B cell (primary cell): Measurements from ENCODE around the gene DENND1A. TPM values are rescaled to one million over a fixed set of nuclear protein-coding genes. Genes with fewer than 3 reads are reported as not detected.

Experiments
- ATAC-seq: fragments of 200-7000 bp; cut with Tn5 transposase; one replicate; pipeline ENCODE4 v1.10.0; 2021; ENCODE audit warnings: low read depth, mild to moderate bottlenecking, moderate number of reproducible peaks, moderate library complexity
- CTCF ChIA-PET: fragments of 350-600 bp; sonication (Branson Sonifier 250); formaldehyde crosslinking; loops from one replicate; lab custom pipeline; 2021; ENCODE audit warnings: antibody characterized with exemption, inconsistent platforms; lab: Charles Lee
- POLR2A ChIA-PET: fragments of 350-600 bp; sonication (Branson Sonifier 250); formaldehyde crosslinking; loops from one replicate; lab custom pipeline; 2021; ENCODE audit warnings: antibody characterized with exemption; lab: Charles Lee
- DNase-seq: peaks from one replicate; pipeline ENCODE4 v3.0.0; 2013
- H2AFZ ChIP-seq: 2 replicates; pipeline ENCODE4 v1.6.1; 2012; ENCODE audit warnings: mild to moderate bottlenecking, low read depth, low read length; ENCODE audit not compliant: insufficient read depth, poor library complexity, severe bottlenecking
- H3K27ac ChIP-seq, 2 donors: 1 replicate in 1 of 2; 2 replicates in 1 of 2; pipeline ENCODE4 v1.5.1; 2012 to 2013; ENCODE audit warnings: low read length in 2 of 2, mild to moderate bottlenecking in 2 of 2, moderate library complexity in 1 of 2
- H3K27me3 ChIP-seq, 4 experiments: fragments of 200-600 bp in 1 of 4; sonication (generic) in 1 of 4; replicated peaks in 1 of 4; 1 replicate in 2 of 4; 2 replicates in 2 of 4; pipeline versions ENCODE4 v1.6.1 to v1.7.0; 2013 to 2016; ENCODE audit warnings: low read length in 3 of 4, mild to moderate bottlenecking in 2 of 4, mixed read lengths in 1 of 4, moderate library complexity in 1 of 4; ENCODE audit not compliant: insufficient read depth in 4 of 4, control insufficient read depth in 3 of 4; ENCODE audit errors: control extremely low read depth in 1 of 4
- H3K36me3 ChIP-seq, 2 experiments: replicated peaks in 1 of 2; 1 replicate in 1 of 2; 2 replicates in 1 of 2; pipeline versions ENCODE4 v1.6.1 to v1.7.1; 2013; ENCODE audit warnings: low read length in 1 of 2; ENCODE audit not compliant: insufficient read depth in 2 of 2, control insufficient read depth in 1 of 2; ENCODE audit errors: control extremely low read depth in 1 of 2, extremely low read depth in 1 of 2
- H3K4me1 ChIP-seq, 2 donors: fragments of 200-600 bp in 1 of 2; sonication (generic) in 1 of 2; 1 replicate in 1 of 2; 2 replicates in 1 of 2; pipeline versions ENCODE4 v1.5.1 to v1.6.1; 2013 to 2017; ENCODE audit warnings: low read length in 2 of 2; ENCODE audit not compliant: control insufficient read depth in 2 of 2, insufficient read depth in 2 of 2
- H3K4me2 ChIP-seq: replicated peaks from 2 replicates; pipeline ENCODE3; 2012; ENCODE audit warnings: mild to moderate bottlenecking, low read depth, low read length; ENCODE audit not compliant: poor library complexity, severe bottlenecking
- H3K4me3 ChIP-seq, 5 experiments: fragments of 200-600 bp in 1 of 5; sonication (generic) in 1 of 5; 1 replicate in 3 of 5; 2 replicates in 2 of 5; pipeline versions ENCODE4 v1.5.1 to v1.7.0; 2011 to 2016; ENCODE audit warnings: low read length in 4 of 5, mild to moderate bottlenecking in 4 of 5, low read depth in 2 of 5, control low read depth in 1 of 5, moderate library complexity in 1 of 5; ENCODE audit not compliant: insufficient read depth in 1 of 5; ENCODE audit errors: control extremely low read depth in 1 of 5, extremely low read depth in 1 of 5
- H3K79me2 ChIP-seq: fragments of 200-600 bp; sonication (generic); one replicate; pipeline ENCODE4 v1.6.0; 2016; ENCODE audit warnings: low read length; ENCODE audit not compliant: control insufficient read depth, insufficient read depth
- H3K9ac ChIP-seq: fragments of 200-600 bp; sonication (generic); 2 replicates; pipeline ENCODE4 v1.6.1; 2017; ENCODE audit warnings: mild to moderate bottlenecking, low read length, moderate library complexity
- H3K9me3 ChIP-seq, 3 donors: one replicate each; pipeline versions ENCODE4 v1.6.1 to v1.7.1; 2013; ENCODE audit warnings: low read length in 2 of 3; ENCODE audit not compliant: control insufficient read depth in 2 of 3, insufficient read depth in 1 of 3; ENCODE audit errors: control extremely low read depth in 1 of 3
- H4K20me1 ChIP-seq: 2 replicates; pipeline ENCODE4 v1.6.0; 2012; ENCODE audit warnings: mild to moderate bottlenecking, low read length; ENCODE audit not compliant: insufficient read depth, control insufficient read depth, poor library complexity, severe bottlenecking
- H3K27ac Mint-ChIP-seq: one replicate; pipeline ENCODE4 v1.8.0; 2021; ENCODE audit warnings: mixed read lengths
- H3K27me3 Mint-ChIP-seq: one replicate; pipeline ENCODE4 v1.8.0; 2021; ENCODE audit warnings: mixed read lengths
- H3K4me1 Mint-ChIP-seq: one replicate; pipeline ENCODE4 v1.8.0; 2021; ENCODE audit warnings: mixed read lengths
- H3K4me3 Mint-ChIP-seq: one replicate; pipeline ENCODE4 v1.8.0; 2021; ENCODE audit warnings: mixed read lengths
- H3K9me3 Mint-ChIP-seq: one replicate; pipeline ENCODE4 v1.8.0; 2022; ENCODE audit warnings: mixed read lengths; ENCODE audit not compliant: insufficient read depth
- CTCF ChIP-seq: fragments of 200-600 bp; IDR thresholded peaks from one replicate; pipeline ENCODE4 v1.8.0; 2022; ENCODE audit warnings: antibody characterized with exemption, mild to moderate bottlenecking
- EZH2 ChIP-seq: IDR thresholded peaks from 2 replicates; pipeline ENCODE4 v1.6.1; 2012; ENCODE audit warnings: borderline replicate concordance, low read depth, mild to moderate bottlenecking, moderate library complexity, low read length; ENCODE audit not compliant: insufficient read depth, poor library complexity, severe bottlenecking
- WGBS: methylation state at CpG from one replicate; pipeline ENCODE4 v1.1.5; 2013; ENCODE audit warnings: missing lambda C conversion rate; ENCODE audit not compliant: insufficient coverage; 5-methylcytosine and 5-hydroxymethylcytosine counted together
- intact Hi-C: fragments of 100-400 bp; cut with micrococcal nuclease; formaldehyde crosslinking; loops from one replicate; pipeline ENCODE4 v1.10.0; 2022
- polyA plus RNA-seq: library from polyadenylated mRNA; depleted of rRNA; stranded (reverse); fragments of >200 nt; gene quantifications from 2 replicates; pipeline ENCODE4 v1.2.3, GENCODE V29; 2012
- total RNA-seq, 2 donors: library from RNA; stranded (reverse); fragments of 120-200 nt in 1 of 2; gene quantifications; 1 replicate in 1 of 2; 2 replicates in 1 of 2; pipeline versions ENCODE4 v1.2.3 to v1.2.4, GENCODE V29; 2013 to 2022

The DENND1A gene
- total and polyA plus RNA-seq, 2 donors (not counting 1 experiment from before 2014, with no cell fraction given) = 10.8 to 26.0 TPM

GRCh38 chr9:123645762-123646161, 284.2 kb downstream of the DENND1A start:
- CTCF ChIA-PET = interaction anchor here (1.0 to 1.6 kb wide), 2 partner anchors 8 to 14 kb away, joined by 3 read pairs; no protein-coding TSS in a partner anchor

GRCh38 chr9:123645126-123645525, 284.8 kb downstream of the DENND1A start:
- no peaks in the 10 kb centered on the region for H3K79me2 ChIP-seq
- no peak overlapping the region for H3K27ac ChIP-seq
- no peak overlapping the region for H3K4me3 ChIP-seq
- no peak overlapping the region for H3K4me3 Mint-ChIP-seq
- no peak overlapping the region for H2AFZ ChIP-seq
- no peaks in the 10 kb centered on the region for H3K27me3 ChIP-seq
- DNase-seq (no peak), ATAC-seq (no peak)
- peaks cover 6% of the 10 kb centered on the region for H3K4me1 Mint-ChIP-seq
- peaks cover 0 to 4% of the 10 kb centered on the region in 2 experiments for H3K36me3 ChIP-seq
- WGBS = no CpG with 5 or more reads among the region's 4 CpGs
- H3K9me3 Mint-ChIP-seq = no peaks in the 10 kb centered on the region
- no peak overlapping the region for H3K4me2 ChIP-seq
- no peaks in the 10 kb centered on the region for H3K27me3 Mint-ChIP-seq
- no peak for TF ChIP-seq CTCF
- TF ChIP-seq EZH2 = no peak
- intact Hi-C loops = no loop called here
- H3K9me3 ChIP-seq = no peaks in the 10 kb centered on the region
- no peak overlapping the region for H3K27ac Mint-ChIP-seq
- no peaks in the 10 kb centered on the region for H4K20me1 ChIP-seq
- ChIA-PET POLR2A (no interaction called here), CTCF (no interaction called here)
- H3K9ac ChIP-seq = no peak overlapping the region
- H3K4me1 ChIP-seq = peaks cover 0 to 4% of the 10 kb centered on the region in 2 donors

More at GRCh38 chr9:123645762-123646161, 284.2 kb downstream of the DENND1A start:
- no peak overlapping the region for H3K4me3 ChIP-seq
- peaks cover 0 to 4% of the 10 kb centered on the region in 2 donors for H3K4me1 ChIP-seq
- no peak overlapping the region for H3K27ac ChIP-seq
- H3K9ac ChIP-seq = no peak overlapping the region
- intact Hi-C loops = no loop called here
- peaks cover 0 to 4% of the 10 kb centered on the region in 2 experiments for H3K36me3 ChIP-seq
- Mint-ChIP-seq H3K27me3 (no peaks in the 10 kb centered on the region), H3K9me3 (no peaks in the 10 kb centered on the region), H3K27ac (no peak overlapping the region), H3K4me1 (peaks cover 6% of the 10 kb centered on the region), H3K4me3 (no peak overlapping the region)
- no peak overlapping the region for H3K4me2 ChIP-seq
- 96% methylated on average over 4 of the region's 9 CpGs for WGBS
- POLR2A ChIA-PET = no interaction called here
- H3K79me2 ChIP-seq = no peaks in the 10 kb centered on the region
- H4K20me1 ChIP-seq = no peaks in the 10 kb centered on the region
- no peak for DNase-seq
- no peaks in the 10 kb centered on the region for H3K9me3 ChIP-seq
- H3K27me3 ChIP-seq = no peaks in the 10 kb centered on the region
- TF ChIP-seq EZH2 (no peak), CTCF (no peak)
- H2AFZ ChIP-seq = no peak overlapping the region
- ATAC-seq = no peak
